Ishikawa (cell line): Measurements from ENCODE around the gene EXT2.

Source experiments
- CEBPB ChIP-seq: IDR thresholded peaks from 2 replicates; pipeline ENCODE4 v1.6.1; 2012
- EP300 ChIP-seq: IDR thresholded peaks from 2 replicates; pipeline ENCODE4 v1.6.1; 2012; ENCODE audit warnings: borderline replicate concordance
- FOXM1 ChIP-seq: IDR thresholded peaks from 2 replicates; pipeline ENCODE4 v1.6.1; 2012; ENCODE audit warnings: low read depth, borderline replicate concordance
- MAX ChIP-seq: IDR thresholded peaks from 2 replicates; pipeline ENCODE4 v1.6.1; 2012
- REST ChIP-seq: IDR thresholded peaks from 2 replicates; pipeline ENCODE4 v1.6.1; 2012; ENCODE audit warnings: low read depth, mild to moderate bottlenecking
- TAF1 ChIP-seq: IDR thresholded peaks from 2 replicates; pipeline ENCODE4 v1.6.1; 2012; ENCODE audit warnings: low read depth, mild to moderate bottlenecking
- YY1 ChIP-seq: IDR thresholded peaks from 2 replicates; pipeline ENCODE4 v1.6.1; 2012; ENCODE audit warnings: low read depth
- ZBTB7A ChIP-seq: IDR thresholded peaks from 2 replicates; pipeline ENCODE4 v1.6.1; 2012; ENCODE audit warnings: low read depth

GRCh38 chr11:44180107-44180506, 84.6 kb downstream of the EXT2 start:
- TF ChIP-seq EP300 (no peak), REST (no peak), ZBTB7A (no peak), TAF1 (no peak), CEBPB (no peak), YY1 (no peak), FOXM1 (no peak), MAX (no peak)
